ENCODE data around the gene NFIC.

DNA sequence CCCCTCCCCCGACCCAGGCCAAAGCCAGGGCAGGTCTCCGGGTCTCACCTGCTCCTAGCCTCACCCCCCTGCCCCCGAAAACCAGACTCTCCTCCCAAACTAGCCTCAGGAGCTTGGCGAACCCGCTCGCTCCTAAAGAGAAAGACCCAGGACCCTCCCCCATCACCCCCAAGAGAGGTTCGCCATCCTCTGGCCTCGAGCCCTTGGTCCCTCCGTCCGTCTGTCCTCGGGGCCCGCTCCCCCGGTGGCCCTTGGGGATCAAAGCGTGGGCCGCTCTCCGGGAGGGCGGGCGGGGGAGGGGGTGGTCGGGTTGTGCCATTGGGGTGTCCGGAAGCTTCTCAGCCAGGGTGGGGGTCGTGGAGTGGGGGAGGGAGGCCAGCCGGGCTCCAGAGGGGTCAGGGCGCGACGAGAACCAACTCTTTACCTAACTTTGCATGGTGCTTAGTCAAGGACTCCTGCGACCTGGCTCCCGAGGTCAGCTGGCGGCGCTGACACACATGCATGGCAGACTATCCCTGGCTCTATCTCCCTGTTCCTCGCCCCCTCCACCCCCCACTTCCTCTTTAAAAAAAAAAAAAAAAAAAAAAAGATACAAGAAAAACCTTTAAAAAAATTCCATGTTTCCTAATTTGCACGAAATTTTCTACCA is 98.3 kb downstream of the NFIC start:
- TF ChIP-seq CTCF (IDR thresholded peaks at IDR 0.05): no peak
- no peak for TF ChIP-seq POLR2A (IDR thresholded peaks at IDR 0.05)
